Activated CD4-positive, alpha-beta T cell treated with anti-CD3 and anti-CD28 coated beads for 4 hours (primary cell): ENCODE data around the gene IL17RA.

Source experiments
- DNase-seq, 2 donors: peaks; one replicate each; pipeline ENCODE4 v3.0.0-alpha.2; 2020

IL17RA gene

GRCh38 chr22:17085277-17086181 lies 729 bp downstream of the IL17RA start:
- peak; percentile 47 to 57 for DNase-seq

GRCh38 chr22:17086296-17086695 lies 1.5 kb downstream of the IL17RA start:
- no peak for DNase-seq

GRCh38 chr22:17086788-17087497 lies 2.1 kb downstream of the IL17RA start:
- no peak for DNase-seq

GRCh38 chr22:17087498-17088131 lies 2.8 kb downstream of the IL17RA start:
- DNase-seq = peak; percentile 42 to 43

- no peak for DNase-seq
Observed at GRCh38 chr22:17090550-17090949, 5.8 kb downstream of the IL17RA start.

GRCh38 chr22:17091851-17092250 lies 7.1 kb downstream of the IL17RA start:
- no peak for DNase-seq

GRCh38 chr22:17093081-17093480 lies 8.3 kb downstream of the IL17RA start:
- no peak for DNase-seq

- no peak for DNase-seq
Observed at GRCh38 chr22:17095538-17095937, 10.7 kb downstream of the IL17RA start.

- no peak for DNase-seq
Observed at GRCh38 chr22:17096071-17096470, 11.3 kb downstream of the IL17RA start.

- no peak for DNase-seq
Observed at GRCh38 chr22:17097062-17097461, 12.3 kb downstream of the IL17RA start.

GRCh38 chr22:17097701-17098100 lies 12.9 kb downstream of the IL17RA start:
- no peak for DNase-seq

GRCh38 chr22:17098379-17098819 lies 13.6 kb downstream of the IL17RA start:
- no peak for DNase-seq

GRCh38 chr22:17100621-17101020 lies 15.8 kb downstream of the IL17RA start:
- no peak for DNase-seq

GRCh38 chr22:17101475-17102296 lies 16.9 kb downstream of the IL17RA start:
- no peak for DNase-seq

- no peak for DNase-seq
Observed at GRCh38 chr22:17102297-17102667, 17.5 kb downstream of the IL17RA start.

- DNase-seq = no peak
Observed at GRCh38 chr22:17103351-17103750, 18.6 kb downstream of the IL17RA start.

GRCh38 chr22:17104336-17104935 lies 19.6 kb downstream of the IL17RA start:
- DNase-seq = no peak

GRCh38 chr22:17105143-17106129 lies 20.6 kb downstream of the IL17RA start:
- no peak for DNase-seq

GRCh38 chr22:17106161-17106784 lies 21.5 kb downstream of the IL17RA start:
- no peak for DNase-seq

- no peak for DNase-seq
Observed at GRCh38 chr22:17106785-17107546, 22.2 kb downstream of the IL17RA start.
